Parathyroid adenoma (tissue), 2 donors: Measurements from ENCODE around the gene STARD4.

Experiments
- H2AFZ ChIP-seq: fragments of 300-600 bp; sonication (generic); one replicate; pipeline ENCODE4 v1.7.0; 2017; ENCODE audit warnings: antibody characterized with exemption, mild to moderate bottlenecking
- H3K27ac ChIP-seq: fragments of 300-600 bp; sonication (generic); one replicate; pipeline ENCODE4 v1.7.0; 2017
- H3K27me3 ChIP-seq: fragments of 300-600 bp; sonication (generic); one replicate; pipeline ENCODE4 v1.7.0; 2017; ENCODE audit warnings: low read length; ENCODE audit not compliant: control insufficient read depth, insufficient read depth
- H3K36me3 ChIP-seq: fragments of 300-600 bp; sonication (generic); one replicate; pipeline ENCODE4 v1.7.0; 2017; ENCODE audit warnings: low read length; ENCODE audit not compliant: control insufficient read depth, insufficient read depth
- H3K4me1 ChIP-seq: fragments of 300-600 bp; sonication (generic); one replicate; pipeline ENCODE4 v1.7.0; 2017; ENCODE audit warnings: control low read depth
- H3K4me2 ChIP-seq: fragments of 300-600 bp; sonication (generic); one replicate; pipeline ENCODE4 v1.7.0; 2017; ENCODE audit warnings: low read length
- H3K4me3 ChIP-seq: fragments of 300-600 bp; sonication (generic); one replicate; pipeline ENCODE4 v1.7.0; 2017; ENCODE audit warnings: low read depth, low read length
- H3K79me2 ChIP-seq: fragments of 300-600 bp; sonication (generic); one replicate; pipeline ENCODE4 v1.7.0; 2017; ENCODE audit warnings: control low read depth
- H3K9ac ChIP-seq: fragments of 300-600 bp; sonication (generic); one replicate; pipeline ENCODE4 v1.7.0; 2017; ENCODE audit warnings: mild to moderate bottlenecking
- H3K9me3 ChIP-seq: fragments of 300-600 bp; sonication (generic); one replicate; pipeline ENCODE4 v1.7.0; 2017; ENCODE audit warnings: low read length; ENCODE audit not compliant: control insufficient read depth
- CTCF ChIP-seq: fragments of 300-600 bp; sonication (generic); IDR thresholded peaks from one replicate; pipeline ENCODE4 v1.7.0; 2017; ENCODE audit warnings: antibody characterized with exemption, mild to moderate bottlenecking
- donor health status: primary hyperparathyroidism.

Gene STARD4

GRCh38 chr5:111555760-111556159 is 43.4 kb upstream of the STARD4 start:
- Histone ChIP-seq H3K79me2 (no peaks in the 10 kb centered on the region), H2AFZ (no peak overlapping the region), H3K4me1 (peaks cover 3% of the 10 kb centered on the region), H3K9me3 (no peaks in the 10 kb centered on the region), H3K4me3 (no peak overlapping the region), H3K27ac (no peak overlapping the region), H3K27me3 (no peaks in the 10 kb centered on the region), H3K36me3 (no peaks in the 10 kb centered on the region), H3K4me2 (no peak overlapping the region), H3K9ac (no peak overlapping the region)
- TF ChIP-seq CTCF, result no peak

GRCh38 chr5:111553868-111554267 is 41.5 kb upstream of the STARD4 start:
- H3K27ac ChIP-seq, result no peak overlapping the region
- H2AFZ ChIP-seq, result no peak overlapping the region
- H3K4me1 ChIP-seq, result peaks cover 13% of the 10 kb centered on the region
- H3K4me2 ChIP-seq, result no peak overlapping the region
- no peak overlapping the region for H3K4me3 ChIP-seq
- no peaks in the 10 kb centered on the region for H3K27me3 ChIP-seq
- no peak overlapping the region for H3K9ac ChIP-seq
- no peak for TF ChIP-seq CTCF
- no peaks in the 10 kb centered on the region for H3K9me3 ChIP-seq
- H3K36me3 ChIP-seq, result no peaks in the 10 kb centered on the region
- no peaks in the 10 kb centered on the region for H3K79me2 ChIP-seq

GRCh38 chr5:111552896-111553295 is 40.6 kb upstream of the STARD4 start:
- TF ChIP-seq CTCF, result no peak
- Histone ChIP-seq H3K4me3 (no peak overlapping the region), H3K36me3 (no peaks in the 10 kb centered on the region)

GRCh38 chr5:111552492-111552891 is 40.2 kb upstream of the STARD4 start:
- Histone ChIP-seq H3K4me3 (no peak overlapping the region), H2AFZ (no peak overlapping the region), H3K27me3 (no peaks in the 10 kb centered on the region), H3K36me3 (no peaks in the 10 kb centered on the region), H3K4me2 (no peak overlapping the region), H3K9ac (no peak overlapping the region), H3K9me3 (no peaks in the 10 kb centered on the region), H3K79me2 (no peaks in the 10 kb centered on the region), H3K27ac (no peak overlapping the region), H3K4me1 (peaks cover 22% of the 10 kb centered on the region)
- TF ChIP-seq CTCF, result no peak

More at GRCh38 chr5:111552896-111553295, 40.6 kb upstream of the STARD4 start:
- no peak overlapping the region for H2AFZ ChIP-seq
- no peaks in the 10 kb centered on the region for H3K27me3 ChIP-seq
- peaks cover 22% of the 10 kb centered on the region for H3K4me1 ChIP-seq
- H3K4me2 ChIP-seq, result no peak overlapping the region
- no peaks in the 10 kb centered on the region for H3K9me3 ChIP-seq
- no peak overlapping the region for H3K27ac ChIP-seq
- no peak overlapping the region for H3K9ac ChIP-seq
- no peaks in the 10 kb centered on the region for H3K79me2 ChIP-seq

GRCh38 chr5:111551569-111552275 is 39.4 kb upstream of the STARD4 start:
- H3K4me1 ChIP-seq, result peaks cover 22% of the 10 kb centered on the region
- no peaks in the 10 kb centered on the region for H3K36me3 ChIP-seq
- H3K79me2 ChIP-seq, result no peaks in the 10 kb centered on the region
- H3K27ac ChIP-seq, result peak overlapping the region; percentile 50
- TF ChIP-seq CTCF, result no peak
- H2AFZ ChIP-seq, result peak overlapping the region; percentile 25
- H3K27me3 ChIP-seq, result no peaks in the 10 kb centered on the region
- no peak overlapping the region for H3K4me3 ChIP-seq
- no peak overlapping the region for H3K4me2 ChIP-seq
- no peak overlapping the region for H3K9ac ChIP-seq
- H3K9me3 ChIP-seq, result no peaks in the 10 kb centered on the region
